ENCODE results near the gene TSR3.

DNA sequence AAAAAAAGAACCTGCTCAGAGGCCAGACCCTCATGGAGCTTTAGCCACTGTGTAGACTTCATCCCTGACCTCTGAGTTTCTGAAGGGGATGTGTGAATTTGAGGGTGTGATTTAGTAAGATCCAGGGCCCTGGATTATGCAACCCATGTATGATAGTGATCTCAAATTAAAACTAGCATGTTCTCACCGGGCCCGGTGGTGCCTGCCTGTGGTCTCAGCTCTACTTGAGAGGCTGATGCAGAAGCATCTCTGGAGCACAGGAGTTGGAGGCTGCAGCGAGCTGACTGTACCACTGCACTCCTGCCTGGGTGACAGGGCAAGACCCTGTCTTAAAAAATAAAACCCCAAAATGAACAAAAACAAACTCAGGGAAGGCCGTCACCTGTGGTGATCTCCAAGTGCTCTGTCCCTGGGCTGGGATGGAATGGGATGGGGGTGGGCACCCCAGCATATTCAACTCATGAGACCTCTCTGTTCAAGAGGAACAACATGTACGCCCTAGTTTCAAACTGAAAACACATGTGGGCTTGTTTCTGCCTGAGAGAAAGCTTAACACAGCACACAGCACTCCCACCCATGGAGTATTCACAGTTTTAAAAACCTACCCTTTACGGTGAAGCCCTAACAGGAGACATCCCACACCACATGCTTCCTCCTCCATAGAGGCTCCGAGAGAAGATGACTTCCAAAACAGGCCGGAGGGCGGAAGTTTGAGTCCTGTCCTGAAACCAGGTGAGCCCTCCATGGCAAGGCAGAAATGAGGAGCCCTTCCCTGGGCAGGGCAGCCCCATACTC is 30.1 kb upstream of the TSR3 start:
- TF ChIP-seq RAD21 (IDR thresholded peaks at IDR 0.05; ENCODE audit: low read depth) (no peak), EP300 (IDR thresholded peaks at IDR 0.05; ENCODE audit: borderline replicate concordance) (no peak), TAF1 (IDR thresholded peaks at IDR 0.05; ENCODE audit: low read depth) (no peak)

Data from Ishikawa (cell line).